HG03135 (cell line): ENCODE data around the gene C7orf33.
A peak's percentile ranks its signal among the peaks of the same experiment; 100 is the strongest.
"Not testable (repeated sequence)": the region's sequence is repeated elsewhere in the genome, so short reads cannot be mapped to it uniquely, and the experiment has no call there.

Experiments used
- ATAC-seq: cut with Tn5 transposase; IDR thresholded peaks from one replicate; pipeline ENCODE4 v1.9.1; 2021; ENCODE audit warnings: mild to moderate bottlenecking, moderate library complexity; ENCODE audit not compliant: unreplicated experiment

C7orf33 gene

GRCh38 chr7:148579366-148579765 is 11.2 kb upstream of the C7orf33 start:
- no peak for ATAC-seq

- no peak for ATAC-seq
Measured at GRCh38 chr7:148580446-148580845, 10.1 kb upstream of the C7orf33 start.

- no peak for ATAC-seq
Measured at GRCh38 chr7:148581624-148582023, 8.9 kb upstream of the C7orf33 start.

GRCh38 chr7:148584154-148584827 is 6.3 kb upstream of the C7orf33 start:
- peak; percentile 95 for ATAC-seq

GRCh38 chr7:148585399-148585798 is 5.2 kb upstream of the C7orf33 start:
- no peak for ATAC-seq

GRCh38 chr7:148587076-148587475 is 3.5 kb upstream of the C7orf33 start:
- no peak for ATAC-seq

- no peak for ATAC-seq
Measured at GRCh38 chr7:148588168-148588567, 2.4 kb upstream of the C7orf33 start.

- ATAC-seq = no peak
Measured at GRCh38 chr7:148588670-148589131, 1.9 kb upstream of the C7orf33 start.

- ATAC-seq = no peak
Measured at GRCh38 chr7:148589640-148590039, 926 bp upstream of the C7orf33 start.

GRCh38 chr7:148596354-148596753 is 5.8 kb downstream of the C7orf33 start:
- ATAC-seq = not testable (repeated sequence)

GRCh38 chr7:148598351-148598750 is 7.8 kb downstream of the C7orf33 start:
- no peak for ATAC-seq

- ATAC-seq = no peak
Measured at GRCh38 chr7:148605350-148605749, 14.8 kb downstream of the C7orf33 start.

GRCh38 chr7:148607151-148607661 is 16.6 kb downstream of the C7orf33 start:
- ATAC-seq = no peak

- ATAC-seq = no peak
Measured at GRCh38 chr7:148609045-148609725, 18.6 kb downstream of the C7orf33 start.

- ATAC-seq = no peak
Measured at GRCh38 chr7:148611692-148612091, 21.1 kb downstream of the C7orf33 start.

- no peak for ATAC-seq
Measured at GRCh38 chr7:148615085-148615730, 24.6 kb downstream of the C7orf33 start.

- ATAC-seq = no peak
Measured at GRCh38 chr7:148620749-148621359, 30.3 kb downstream of the C7orf33 start.

GRCh38 chr7:148621563-148621962 is 31.0 kb downstream of the C7orf33 start:
- ATAC-seq = no peak

GRCh38 chr7:148622887-148623585 is 32.5 kb downstream of the C7orf33 start:
- ATAC-seq = no peak

- ATAC-seq = no peak
Measured at GRCh38 chr7:148623586-148624282, 33.2 kb downstream of the C7orf33 start.
